CD4-positive, alpha-beta T cell treated with Interleukin-1 beta for 1 hour (primary cell): ENCODE measurements around the gene EHMT1.
"Not testable (repeated sequence)": the region's sequence is repeated elsewhere in the genome, so short reads cannot be mapped to it uniquely, and the experiment has no call there.

Experiments used
- DNase-seq, 2 donors: peaks; one replicate each; pipeline ENCODE4 v3.0.0-alpha.2; 2020 to 2022

The EHMT1 gene

GRCh38 chr9:137764981-137765380, 146.2 kb downstream of the EHMT1 start:
- DNase-seq: no peak

GRCh38 chr9:137765536-137765935, 146.7 kb downstream of the EHMT1 start:
- no peak for DNase-seq

- no peak for DNase-seq
Measured at GRCh38 chr9:137771580-137771979, 152.8 kb downstream of the EHMT1 start.

GRCh38 chr9:137772281-137772873, 153.6 kb downstream of the EHMT1 start:
- DNase-seq: peak in 1 of 2 donors; percentile 7

GRCh38 chr9:137774775-137775386, 156.1 kb downstream of the EHMT1 start:
- DNase-seq: no peak

- no peak for DNase-seq
Measured at GRCh38 chr9:137776306-137776995, 157.6 kb downstream of the EHMT1 start.

GRCh38 chr9:137777761-137778160, 159.0 kb downstream of the EHMT1 start:
- no peak for DNase-seq

GRCh38 chr9:137778336-137778735, 159.5 kb downstream of the EHMT1 start:
- no peak for DNase-seq

- DNase-seq: no peak
Measured at GRCh38 chr9:137778914-137779313, 160.1 kb downstream of the EHMT1 start.

- DNase-seq: not testable (repeated sequence)
Measured at GRCh38 chr9:137780031-137780430, 161.2 kb downstream of the EHMT1 start.

- no peak for DNase-seq
Measured at GRCh38 chr9:137781906-137782585, 163.2 kb downstream of the EHMT1 start.

- DNase-seq: no peak
Measured at GRCh38 chr9:137783521-137783920, 164.7 kb downstream of the EHMT1 start.

GRCh38 chr9:137784046-137784445, 165.2 kb downstream of the EHMT1 start:
- no peak for DNase-seq

GRCh38 chr9:137784641-137785513, 166.1 kb downstream of the EHMT1 start:
- no peak for DNase-seq

GRCh38 chr9:137785704-137786161, 166.9 kb downstream of the EHMT1 start:
- no peak for DNase-seq

GRCh38 chr9:137786511-137786920, 167.7 kb downstream of the EHMT1 start:
- DNase-seq: no peak

- DNase-seq: no peak
Measured at GRCh38 chr9:137787381-137787780, 168.6 kb downstream of the EHMT1 start.

GRCh38 chr9:137787786-137788505, 169.1 kb downstream of the EHMT1 start:
- DNase-seq: no peak

GRCh38 chr9:137788561-137789294, 169.9 kb downstream of the EHMT1 start:
- DNase-seq: no peak

GRCh38 chr9:137789295-137789895, 170.6 kb downstream of the EHMT1 start:
- DNase-seq: no peak

- DNase-seq: no peak
Measured at GRCh38 chr9:137791947-137792346, 173.1 kb downstream of the EHMT1 start.
